Esophagus squamous epithelium (tissue), 4 donors: ENCODE results near the gene CAPZB.

Experiments used
- CTCF ChIP-seq, 6 experiments: fragments of 450-650 bp in 4 of 6; fragments of 200-600 bp in 2 of 6; sonication (generic) in 2 of 6; IDR thresholded peaks; one replicate each; pipeline ENCODE4 v1.5.1; 2016 to 2019; ENCODE audit warnings: antibody characterized with exemption in 6 of 6, mild to moderate bottlenecking in 4 of 6, moderate library complexity in 4 of 6
- POLR2A ChIP-seq, 4 donors: fragments of 450-650 bp; IDR thresholded peaks; one replicate each; pipeline ENCODE4 v1.6.1; 2017; ENCODE audit warnings: antibody characterized with exemption in 4 of 4, mild to moderate bottlenecking in 4 of 4, moderate library complexity in 3 of 4

- TF ChIP-seq CTCF (IDR thresholded peaks at IDR 0.05) (no peak), POLR2A (IDR thresholded peaks at IDR 0.05) (no peak)
These were observed 121.7 kb downstream of the CAPZB start for GRCh38 chr1:19363536-19364152.
